AG10803 (cell line): Measurements from ENCODE around the gene CPNE5.

ENCODE experiments used
- DNase-seq: peaks from one replicate; pipeline ENCODE4 v3.0.0; 2010; ENCODE audit warnings: low read depth
- H3K4me3 ChIP-seq: 2 replicates; pipeline ENCODE4 v1.5.1; 2011; ENCODE audit warnings: mild to moderate bottlenecking, low read length, control low read depth
- CTCF ChIP-seq: conservative IDR thresholded peaks from 2 replicates; pipeline ENCODE4 v1.5.1; 2011; ENCODE audit warnings: mild to moderate bottlenecking, low read length, control low read depth, inconsistent platforms

Gene CPNE5

GRCh38 chr6:36698871-36699271 lies 140.4 kb downstream of the CPNE5 start:
- no peak for TF ChIP-seq CTCF
- DNase-seq, result no peak
- no peak overlapping the region for H3K4me3 ChIP-seq

- H3K4me3 ChIP-seq, result no peak overlapping the region
- no peak for DNase-seq
- no peak for TF ChIP-seq CTCF
Observed at GRCh38 chr6:36698196-36698595, 141.0 kb downstream of the CPNE5 start.

GRCh38 chr6:36697481-36697903 lies 141.8 kb downstream of the CPNE5 start, which contains the start of gene RAB44:
Gene RAB44 (plus strand): TSS chr6:36697826. CDS start chr6:36704236, 6,410 bp downstream.
- TF ChIP-seq CTCF, result no peak
- H3K4me3 ChIP-seq, result no peak within 1 kb of the TSS
- DNase-seq, result no peak

GRCh38 chr6:36695414-36695813 lies 143.8 kb downstream of the CPNE5 start:
- no peak overlapping the region for H3K4me3 ChIP-seq
- no peak for TF ChIP-seq CTCF
- DNase-seq, result no peak

GRCh38 chr6:36694616-36695015 lies 144.6 kb downstream of the CPNE5 start:
- no peak overlapping the region for H3K4me3 ChIP-seq
- TF ChIP-seq CTCF, result no peak
- no peak for DNase-seq

GRCh38 chr6:36692861-36693702 lies 146.2 kb downstream of the CPNE5 start:
- H3K4me3 ChIP-seq, result no peak overlapping the region
- no peak for TF ChIP-seq CTCF
- no peak for DNase-seq

GRCh38 chr6:36692220-36692619 lies 147.0 kb downstream of the CPNE5 start:
- TF ChIP-seq CTCF, result no peak
- no peak overlapping the region for H3K4me3 ChIP-seq
- DNase-seq, result no peak
